Activated effector memory CD4-positive, alpha-beta T cell treated with anti-CD3 and anti-CD28 coated beads, Interleukin-2, amount 50 U/mL, for 16 hours (primary cell): Measurements from ENCODE around the gene NLRP12.
A peak's percentile ranks its signal among the peaks of the same experiment; 100 is the strongest.
"Not testable (repeated sequence)": the region's sequence is repeated elsewhere in the genome, so short reads cannot be mapped to it uniquely, and the experiment has no call there.

Experiments
- DNase-seq: peaks from one replicate; pipeline ENCODE4 v3.0.0-alpha.2; 2020

The NLRP12 gene

GRCh38 chr19:53824134-53824611 lies at the start of gene NLRP12:
Gene NLRP12 (minus strand): TSS chr19:53824314. CDS start chr19:53824174, 140 bp downstream.
- DNase-seq: no peak

GRCh38 chr19:53872762-53873161 lies 48.6 kb upstream of the NLRP12 start:
- no peak for DNase-seq

DNA sequence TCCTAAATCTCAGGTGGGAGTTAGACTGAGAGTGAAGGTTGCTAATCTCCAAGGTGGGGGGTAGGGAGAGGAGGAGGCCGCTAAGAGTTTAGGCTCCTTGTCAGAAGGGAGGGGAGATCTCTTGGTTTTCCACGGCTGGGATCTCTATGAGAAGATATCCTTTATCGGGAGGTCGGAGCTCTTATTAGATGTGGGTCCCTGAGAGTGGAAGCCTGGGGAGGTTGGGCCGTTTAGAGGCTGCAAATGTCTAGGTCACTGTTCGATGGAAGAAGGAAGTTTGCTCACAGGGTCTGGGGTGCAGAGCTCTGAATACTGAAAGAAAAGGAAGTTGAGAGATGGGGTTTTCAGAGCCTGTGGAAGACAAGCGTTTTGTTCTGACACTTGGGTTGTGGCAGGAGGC lies 47.3 kb upstream of the NLRP12 start:
- no peak for DNase-seq

DNA sequence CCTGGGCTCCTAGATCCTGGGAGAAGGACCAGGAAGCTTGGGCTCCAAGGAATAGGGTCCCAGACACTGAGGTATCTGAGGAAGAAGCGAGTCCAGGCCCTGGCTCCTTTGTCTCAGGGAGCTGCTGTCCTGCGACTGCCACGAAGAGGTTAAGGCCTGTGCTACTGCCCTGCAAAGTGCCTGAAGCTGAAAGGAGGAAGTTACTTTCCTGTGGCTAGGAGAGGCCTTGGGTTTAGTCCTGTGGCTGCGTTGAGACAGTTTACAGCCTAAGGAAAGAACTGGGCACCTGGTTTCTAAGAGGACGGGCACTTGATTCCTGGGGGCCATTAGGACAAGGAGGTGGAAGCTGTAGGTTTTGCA lies 46.4 kb upstream of the NLRP12 start:
- no peak for DNase-seq

GRCh38 chr19:53869805-53870484 lies 45.8 kb upstream of the NLRP12 start:
- not testable (repeated sequence) for DNase-seq

DNA sequence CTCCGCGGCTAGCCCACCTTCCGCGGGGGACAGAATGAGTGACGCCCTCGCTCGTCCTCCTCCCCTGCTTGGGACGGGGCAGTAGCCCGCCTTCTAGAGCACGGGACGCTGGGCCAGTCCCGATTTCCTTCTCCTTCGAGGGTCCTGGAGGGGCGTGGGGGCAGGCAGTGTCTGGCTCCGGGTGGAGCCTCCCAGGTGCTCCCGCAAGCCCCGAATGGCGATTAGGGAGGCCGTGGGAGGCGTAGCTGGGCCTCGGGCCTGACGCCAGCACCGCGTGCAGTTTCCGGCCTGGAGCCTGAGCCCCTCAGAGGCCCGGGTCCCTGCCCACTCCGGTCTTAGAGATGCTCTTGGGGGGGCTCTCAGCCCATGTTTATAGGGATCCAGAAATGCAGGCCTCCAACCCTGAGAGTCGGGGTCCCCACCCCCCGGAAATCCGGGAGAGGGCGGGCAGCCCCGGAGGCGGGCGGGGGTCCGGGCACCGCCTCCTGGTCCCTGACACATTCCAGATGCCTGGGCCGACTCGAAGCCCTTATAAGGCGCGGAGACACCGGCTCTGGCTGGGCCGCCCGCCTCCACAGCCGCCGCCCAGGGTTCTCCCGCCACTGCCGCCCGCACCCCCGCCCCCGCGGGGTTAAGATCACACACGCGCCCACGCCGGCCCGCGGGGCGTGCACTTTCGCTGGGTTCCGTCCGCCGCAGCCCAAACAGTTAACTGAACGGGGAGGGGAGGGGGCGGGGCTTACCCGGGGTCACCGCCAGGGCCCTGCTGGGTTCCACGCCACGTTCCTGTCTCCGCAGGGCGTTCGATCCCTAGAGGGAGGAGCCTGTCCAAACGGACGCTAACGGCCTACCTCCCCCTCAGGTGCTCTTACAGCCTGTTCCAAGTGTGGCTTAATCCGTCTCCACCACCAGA lies 45.0 kb upstream of the NLRP12 start:
- peak; percentile 94 for DNase-seq

DNA sequence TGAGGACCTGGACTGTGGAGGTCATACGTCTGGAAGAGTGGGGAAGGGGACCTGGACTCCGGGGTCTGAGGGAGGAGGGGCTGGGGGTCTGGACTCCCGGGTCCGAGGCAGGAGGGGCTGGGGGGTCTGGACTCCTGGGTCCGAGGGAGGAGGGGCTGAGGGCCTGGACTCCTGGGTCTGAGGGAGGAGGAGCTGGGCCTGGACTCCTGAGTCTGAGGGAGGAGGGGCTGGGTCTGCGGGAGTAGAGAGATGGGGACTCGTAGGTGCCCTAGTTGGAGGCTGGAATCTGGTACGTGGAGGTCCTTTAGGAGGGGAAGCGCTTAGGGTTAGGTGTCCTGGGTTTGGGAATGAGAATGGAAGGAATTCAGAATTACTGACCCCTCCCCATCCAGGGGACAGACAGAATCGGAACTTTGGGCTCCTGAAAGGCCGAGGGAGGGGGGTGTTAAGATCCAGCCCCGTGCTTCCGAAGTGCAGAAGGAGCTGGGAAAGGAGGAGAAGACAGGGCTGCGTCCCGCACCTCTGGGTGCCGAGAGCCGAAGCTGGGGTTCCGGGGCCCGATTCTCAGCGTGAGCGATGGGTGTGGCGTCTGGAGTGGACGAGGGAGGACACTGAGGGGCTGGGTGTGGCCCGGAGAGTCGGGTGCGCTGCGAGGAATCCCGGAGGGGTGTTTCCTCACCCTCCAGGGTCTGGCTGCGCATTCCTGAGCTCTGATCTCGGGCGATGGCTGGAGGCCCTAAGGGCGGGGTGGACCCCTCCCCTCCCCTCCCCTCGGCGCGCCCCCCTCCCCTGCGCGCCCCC lies 44.2 kb upstream of the NLRP12 start:
- peak; percentile 79 for DNase-seq

DNA sequence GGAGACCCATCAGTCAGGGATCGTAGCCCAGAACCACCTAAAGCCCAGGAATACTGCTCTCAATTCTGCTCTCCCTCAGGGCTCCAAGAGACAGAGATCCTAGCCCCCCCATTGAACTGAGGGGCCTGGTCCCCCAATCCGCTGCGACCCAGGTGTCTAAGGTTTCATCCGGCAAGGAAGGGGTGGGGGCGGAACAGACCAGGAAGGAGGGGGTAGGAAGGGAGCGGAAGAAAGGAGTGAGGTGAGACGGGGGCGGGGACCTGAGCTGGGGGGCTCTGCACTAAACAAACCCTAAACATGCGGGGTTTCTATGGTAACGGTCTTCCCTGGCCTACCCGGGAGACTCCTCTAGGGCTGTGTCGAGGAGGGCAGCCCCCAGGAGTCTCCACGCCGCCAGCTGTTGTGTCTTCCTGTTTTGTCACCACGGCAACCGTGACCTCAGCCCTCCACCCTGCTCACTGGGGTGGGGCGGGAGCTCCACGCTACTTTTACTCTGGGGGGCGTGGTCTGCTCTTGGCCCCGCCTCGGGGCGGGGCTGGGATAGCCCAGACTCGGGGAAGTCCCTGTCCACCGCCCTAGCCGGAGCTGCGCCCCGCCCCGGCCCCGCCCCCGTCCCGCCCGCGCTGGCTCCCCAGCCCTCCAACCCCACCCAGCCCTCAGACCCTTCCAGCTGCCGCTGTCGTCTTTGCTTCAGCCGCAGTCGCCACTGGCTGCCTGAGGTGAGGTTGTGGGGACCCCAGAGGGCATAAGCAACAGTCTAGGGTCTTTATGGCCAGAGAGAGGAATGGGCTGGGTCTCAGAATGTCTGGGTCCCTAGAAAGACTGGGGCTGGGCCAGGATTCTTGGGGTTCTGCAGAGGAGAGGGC lies 43.3 kb upstream of the NLRP12 start, which contains the start of gene MYADM:
Gene MYADM (plus strand): TSS at position 659 of the 866 bp plus-strand sequence. CDS start 5,647 bp downstream, outside the sequence.
- DNase-seq: peak; percentile 100

DNA sequence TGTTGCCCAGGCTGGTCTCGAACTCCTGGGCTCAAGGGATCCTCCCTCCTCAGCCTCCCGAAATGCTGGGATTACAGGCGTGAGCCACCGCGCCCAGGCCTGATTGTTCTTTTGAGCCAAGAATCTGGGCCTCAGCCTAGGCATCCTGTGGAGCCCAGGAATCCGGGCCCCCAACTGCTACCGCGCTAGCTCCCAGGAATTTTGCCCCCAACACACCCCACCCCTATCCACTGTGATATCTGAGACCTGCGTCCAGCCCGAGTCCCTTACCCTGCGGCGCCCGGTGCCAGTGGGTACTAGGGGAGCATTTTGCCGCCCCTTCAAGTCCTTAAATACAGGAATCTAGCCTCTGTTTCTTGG lies 42.7 kb upstream of the NLRP12 start:
- no peak for DNase-seq

DNA sequence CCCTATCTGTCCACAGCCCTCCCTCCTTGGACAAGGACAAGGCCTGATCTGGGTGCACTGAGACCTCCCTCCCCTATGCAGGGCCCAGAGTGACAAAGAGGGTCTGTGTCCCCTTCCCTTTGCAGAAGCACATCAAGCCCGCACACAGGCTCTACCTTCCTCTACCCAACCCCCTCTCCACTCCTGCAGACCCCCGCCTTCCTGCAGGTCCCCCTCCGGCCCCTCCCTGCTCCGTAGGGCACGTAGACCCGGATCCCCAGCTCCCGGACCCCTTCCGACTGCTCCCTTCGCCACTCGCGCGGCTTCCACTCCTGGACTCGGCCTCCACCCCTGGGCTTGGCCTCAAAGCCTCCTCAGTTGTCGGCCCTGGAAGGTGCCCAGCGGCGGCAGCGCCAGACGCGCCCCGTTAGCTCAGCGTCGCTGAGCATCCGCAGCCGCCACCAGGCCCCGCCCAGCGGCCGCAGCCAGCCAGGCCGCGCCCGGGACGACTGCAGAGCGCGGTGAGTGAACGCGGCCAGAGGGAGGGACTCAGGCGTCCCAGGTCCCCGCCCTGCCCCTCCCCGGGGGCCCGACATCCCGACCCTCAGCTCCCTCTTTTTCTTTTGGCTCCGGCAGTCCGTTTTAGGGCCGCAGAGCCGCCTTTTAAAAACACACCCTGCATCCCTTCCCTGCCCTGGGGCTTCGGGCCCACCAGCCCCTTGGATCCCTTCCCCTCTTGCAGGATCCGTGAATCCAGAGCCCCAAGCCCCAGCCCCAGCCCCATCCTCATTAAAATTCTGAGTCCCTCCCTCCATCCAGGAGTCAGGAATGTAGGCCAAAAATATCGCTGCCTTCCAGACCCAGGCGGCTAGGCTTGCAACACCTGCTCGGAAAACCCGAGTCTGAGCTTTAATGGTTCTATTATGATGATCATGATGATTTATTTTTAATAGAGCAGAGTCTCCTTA lies 42.1 kb upstream of the NLRP12 start:
- DNase-seq: peak; percentile 87

DNA sequence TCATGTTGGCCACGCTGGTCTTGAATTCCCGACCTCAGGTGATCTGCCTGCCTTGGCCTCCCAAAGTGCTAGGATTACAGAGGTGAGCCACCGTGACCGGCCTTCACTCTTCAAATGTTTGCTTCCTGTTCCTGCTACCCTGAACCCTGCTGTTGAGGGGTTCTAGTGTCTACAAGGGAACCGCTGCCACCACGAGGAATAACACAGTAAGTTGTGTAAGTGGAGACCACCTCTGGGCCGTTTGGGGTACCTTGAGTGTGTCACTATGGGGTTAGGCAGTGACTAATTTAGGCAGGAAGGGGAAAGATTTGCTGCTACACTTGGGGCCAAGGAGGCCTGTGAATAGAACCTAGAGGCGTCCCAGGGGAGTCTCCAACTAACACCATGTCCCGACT lies 41.4 kb upstream of the NLRP12 start:
- DNase-seq: no peak

DNA sequence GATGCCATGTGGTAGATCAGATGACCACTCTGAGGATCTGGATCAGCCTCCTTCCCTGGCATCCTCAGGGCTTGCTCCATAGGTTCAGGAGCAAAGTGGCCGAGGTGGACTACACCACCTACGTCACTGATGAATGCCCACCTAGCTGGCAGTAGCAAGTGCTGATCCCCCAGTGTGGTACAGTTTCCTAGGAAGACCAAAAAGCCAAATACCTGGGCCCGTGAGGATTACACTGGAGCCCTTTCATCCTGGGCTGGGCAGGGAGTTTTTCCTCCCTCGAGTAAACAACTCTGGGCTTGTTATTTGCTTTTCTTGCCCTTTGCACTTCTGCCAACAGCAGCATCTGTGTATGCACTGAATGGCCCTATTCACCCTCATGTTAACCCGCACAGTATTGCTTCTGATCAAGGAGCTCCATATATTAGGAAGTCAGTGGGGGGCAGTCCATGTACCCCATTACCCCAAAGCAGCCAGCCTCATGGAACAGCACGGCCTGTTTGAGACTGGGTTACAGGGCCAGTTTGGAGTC lies 40.3 kb upstream of the NLRP12 start:
- DNase-seq: no peak

DNA sequence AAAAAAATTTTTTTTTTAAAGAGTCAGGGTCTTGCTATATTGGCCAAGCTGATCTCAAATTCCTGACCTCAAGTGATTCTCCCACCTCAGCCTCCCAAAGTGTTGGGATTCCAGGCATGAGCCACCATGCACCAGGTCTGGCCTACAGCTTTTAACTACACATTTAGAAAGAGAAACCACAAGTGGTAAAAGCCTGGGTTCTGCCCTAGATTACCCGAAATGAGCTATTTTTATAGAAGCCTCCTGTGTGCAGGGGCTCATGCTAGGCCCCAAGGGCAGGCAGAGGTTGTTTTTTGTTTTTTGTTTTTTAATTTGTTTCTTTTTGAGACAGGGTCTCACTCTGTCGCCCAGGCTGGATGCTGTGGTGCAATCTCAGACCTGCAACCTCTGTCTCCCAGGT lies 29.6 kb upstream of the NLRP12 start:
- no peak for DNase-seq

GRCh38 chr19:53849237-53849676 lies 25.1 kb upstream of the NLRP12 start:
- no peak for DNase-seq

GRCh38 chr19:53847555-53847954 lies 23.4 kb upstream of the NLRP12 start:
- no peak for DNase-seq

- DNase-seq: no peak
Measured at GRCh38 chr19:53844849-53845246, 20.7 kb upstream of the NLRP12 start.

DNA sequence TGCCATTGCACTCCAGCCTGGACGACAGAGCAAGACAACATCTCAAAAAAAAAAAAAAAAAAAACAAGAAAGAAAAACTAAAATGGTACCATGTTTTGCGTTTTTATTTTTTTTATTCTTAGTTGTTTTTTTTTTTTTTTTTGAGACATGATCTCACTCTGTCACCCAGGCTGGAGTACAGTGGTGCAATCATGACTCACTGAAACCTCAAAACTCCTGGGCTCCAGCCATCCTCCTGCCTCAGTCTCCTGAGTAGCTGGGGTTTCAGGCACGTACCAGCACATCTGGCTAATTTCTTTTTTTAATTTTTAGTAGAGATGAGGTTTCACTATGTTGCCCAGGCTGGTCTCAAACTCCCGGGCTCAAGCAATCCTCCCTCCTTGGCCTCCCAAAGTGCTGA lies 16.8 kb upstream of the NLRP12 start:
- not testable (repeated sequence) for DNase-seq

DNA sequence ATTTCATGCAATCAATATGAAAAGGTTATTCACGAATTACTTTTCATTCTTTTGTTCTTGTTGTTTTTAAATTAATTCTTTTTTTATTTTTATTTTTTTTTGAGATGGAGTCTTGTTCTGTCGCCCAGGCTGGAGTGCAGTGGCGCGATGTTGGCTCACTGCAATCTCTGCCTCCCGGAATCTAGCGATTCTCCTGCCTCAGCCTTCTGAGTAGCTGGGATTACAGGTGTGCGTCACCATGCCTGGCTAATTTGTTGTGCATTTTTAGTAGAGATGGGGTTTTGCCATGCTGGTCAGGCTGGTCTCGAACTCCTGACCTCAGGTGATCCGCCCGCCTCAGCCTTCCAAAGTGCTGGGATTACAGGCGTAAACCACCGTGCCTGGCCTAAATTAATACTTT lies 16.1 kb upstream of the NLRP12 start:
- not testable (repeated sequence) for DNase-seq

- DNase-seq: not testable (repeated sequence)
Measured at GRCh38 chr19:53838446-53838845, 14.3 kb upstream of the NLRP12 start.

DNA sequence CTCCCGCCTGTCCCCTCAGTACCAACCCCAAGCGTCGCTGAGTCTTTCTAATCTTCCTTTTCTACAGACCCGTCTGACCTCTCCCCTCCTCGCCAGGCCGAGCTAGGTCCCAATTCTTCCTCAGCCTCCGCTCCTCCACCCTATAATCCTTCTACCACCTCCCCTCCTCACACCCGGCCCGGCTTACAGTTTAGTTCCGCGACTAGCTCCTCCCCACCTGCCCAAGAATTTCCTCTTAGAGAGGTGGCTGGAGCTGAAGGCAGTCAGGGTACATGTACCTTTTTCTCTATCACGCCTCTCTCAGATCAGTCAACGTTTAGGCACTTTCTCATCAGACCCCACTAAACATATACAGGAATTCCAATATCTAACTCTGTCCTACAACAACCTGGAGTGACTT lies 8.7 kb upstream of the NLRP12 start:
- DNase-seq: not testable (repeated sequence)

DNA sequence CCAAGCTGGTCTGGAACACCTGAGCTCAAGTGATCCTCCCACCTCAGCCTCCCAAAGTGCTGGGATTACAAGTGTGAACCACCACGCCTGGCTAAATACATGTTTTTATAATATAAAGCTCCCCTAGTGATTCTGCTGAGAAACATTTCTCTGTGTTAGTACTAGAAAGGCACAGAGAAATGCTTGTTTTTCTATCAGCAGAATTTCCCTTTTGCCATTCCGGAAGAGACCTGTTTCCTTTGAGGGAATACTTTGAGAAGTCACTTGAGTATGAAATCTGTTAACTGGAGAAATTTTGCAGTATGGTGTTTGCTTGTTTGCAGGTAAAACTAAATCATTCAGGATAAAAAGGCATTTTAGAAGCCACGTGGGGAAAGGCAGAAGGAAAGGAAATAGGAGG lies 4.4 kb upstream of the NLRP12 start:
- no peak for DNase-seq
